Kidney (tissue), 14 donors: Measurements from ENCODE around the gene BRD3OS. TPM values are rescaled to one million over a fixed set of nuclear protein-coding genes. Genes with fewer than 3 reads are reported as not detected.

ENCODE experiments used
- DNase-seq, 5 donors: peaks; one replicate each; pipeline ENCODE4 v3.0.0-alpha.2; 2013 to 2020
- FAIRE-seq: peaks from 2 replicates; lab custom pipeline; 2012; peaks lifted over from hg19 to GRCh38; lab: Jason Lieb, UNC
- H3K27ac ChIP-seq, 2 donors: one replicate each; pipeline ENCODE4 v1.7.0; 2013; ENCODE audit warnings: low read depth in 2 of 2, low read length in 2 of 2, inconsistent platforms in 1 of 2
- H3K27me3 ChIP-seq: one replicate; pipeline ENCODE4 v1.7.1; 2013; ENCODE audit warnings: low read length, inconsistent platforms; ENCODE audit not compliant: control insufficient read depth, insufficient read depth
- H3K36me3 ChIP-seq, 3 donors: one replicate each; pipeline versions ENCODE4 v1.7.0 to v1.7.1; 2013; ENCODE audit warnings: low read length in 3 of 3, control low read depth in 1 of 3, inconsistent platforms in 1 of 3; ENCODE audit not compliant: insufficient read depth in 3 of 3, control insufficient read depth in 2 of 3
- H3K4me1 ChIP-seq, 3 donors: one replicate each; pipeline versions ENCODE4 v1.7.0 to v1.7.1; 2013; ENCODE audit warnings: low read length in 3 of 3, inconsistent platforms in 1 of 3, low read depth in 1 of 3; ENCODE audit not compliant: control insufficient read depth in 2 of 3, insufficient read depth in 2 of 3
- H3K4me3 ChIP-seq, 3 donors: one replicate each; pipeline versions ENCODE4 v1.7.0 to v1.8.1; 2013; ENCODE audit warnings: low read length in 3 of 3, control low read depth in 1 of 3, inconsistent platforms in 1 of 3
- H3K9ac ChIP-seq, 3 donors: one replicate each; pipeline versions ENCODE4 v1.7.0 to v1.7.1; 2013; ENCODE audit warnings: low read length in 3 of 3, control low read depth in 1 of 3, inconsistent platforms in 1 of 3
- H3K9me3 ChIP-seq, 3 donors: one replicate each; pipeline versions ENCODE4 v1.7.0 to v1.7.1; 2013; ENCODE audit warnings: low read length in 3 of 3, control low read depth in 1 of 3, inconsistent platforms in 1 of 3; ENCODE audit not compliant: control insufficient read depth in 2 of 3, insufficient read depth in 1 of 3
- intact Hi-C: fragments of 100-400 bp; cut with DNase I; formaldehyde crosslinking; loops from one replicate; pipeline ENCODE4 v1.11.1; 2022
- polyA plus RNA-seq: library from polyadenylated mRNA; stranded (reverse); fragments of 350-450 nt; fragmentation: Illumina TruSeq; extraction: RNeasy Lipid Tissue Mini Kit (QIAGEN cat#74804); gene quantifications from one replicate; pipeline ENCODE4 v1.2.3, GENCODE V29; 2014; ENCODE audit warnings: low read depth, low replicate concordance; ENCODE audit not compliant: insufficient read depth
- total RNA-seq: library from RNA; stranded (reverse); fragmentation: NEBNext Ultra II Directional; extraction: Animal tissue kit (Norgen Biotek cat#: 25700); gene quantifications from one replicate; pipeline ENCODE4 v1.2.1, GENCODE V29; 2021
- TF ChIP-seq, protein P1 (sequence below): IDR thresholded peaks from 3 replicates; pipeline ENCODE4 v1.5.1; 2012; ENCODE audit warnings: mild to moderate bottlenecking, moderate library complexity, borderline replicate concordance; ENCODE audit not compliant: insufficient read depth; ENCODE audit errors: extremely low read depth
- donor health status: control.
- donor health status: control.
- donor health status: control.
- donor health status: control.
- donor health status: control.
- donor health status: DM: yes; HTN: yes; CAD: no.
- donor health status: Normal renal cell carcinoma (clear cell type).

Gene BRD3OS
- total and polyA plus RNA-seq, 2 donors from 2014 or later = 16.5 to 24.4 TPM

DNA sequence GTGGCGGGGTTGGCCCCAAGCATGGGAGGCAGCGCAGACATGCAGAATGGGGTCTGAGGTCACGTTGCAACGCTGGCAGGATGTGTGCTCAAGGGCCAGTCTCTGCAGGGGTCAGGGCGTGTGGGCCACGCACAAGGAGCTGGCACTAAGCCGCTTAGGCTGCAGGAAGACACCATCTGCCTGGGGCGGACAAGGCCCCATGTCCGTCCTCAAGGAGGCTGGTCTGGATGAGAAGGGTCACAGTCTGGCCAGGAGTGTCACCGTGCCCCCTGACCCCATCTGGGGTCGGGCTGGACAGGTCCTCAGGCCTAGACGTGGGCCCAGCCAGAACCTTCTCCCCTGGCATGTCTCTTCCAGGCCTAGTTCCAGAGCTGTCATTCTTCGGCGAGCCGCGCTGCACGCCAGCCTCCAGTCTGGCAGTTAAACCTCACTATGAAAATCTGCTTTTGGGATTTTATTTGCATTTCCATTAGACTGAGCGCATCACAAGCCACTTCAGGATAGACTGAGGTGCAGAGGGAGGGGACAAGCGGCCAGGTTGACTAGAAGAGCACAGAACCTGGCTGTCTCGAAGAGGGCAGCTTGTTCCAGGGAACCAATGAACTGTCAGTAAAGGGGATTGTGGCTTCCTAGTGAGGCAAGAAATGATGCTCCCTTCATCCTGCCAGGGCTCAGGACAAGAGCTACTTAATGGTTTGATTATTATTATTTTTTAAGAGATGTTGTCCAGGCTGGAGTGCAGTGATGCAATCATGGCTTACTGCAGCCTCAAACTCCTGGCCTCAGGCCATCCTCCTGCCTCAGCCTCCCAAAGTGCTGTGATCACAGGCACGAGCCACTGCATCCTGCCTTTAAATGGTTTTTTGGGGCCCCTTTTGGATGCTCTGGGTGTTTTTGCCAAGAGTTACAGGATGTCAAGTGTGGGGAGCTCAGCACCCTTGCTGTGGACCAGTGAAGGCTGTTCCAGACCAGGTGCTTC lies 4.3 kb downstream of the BRD3OS start:
- TF ChIP-seq, protein P1, sequence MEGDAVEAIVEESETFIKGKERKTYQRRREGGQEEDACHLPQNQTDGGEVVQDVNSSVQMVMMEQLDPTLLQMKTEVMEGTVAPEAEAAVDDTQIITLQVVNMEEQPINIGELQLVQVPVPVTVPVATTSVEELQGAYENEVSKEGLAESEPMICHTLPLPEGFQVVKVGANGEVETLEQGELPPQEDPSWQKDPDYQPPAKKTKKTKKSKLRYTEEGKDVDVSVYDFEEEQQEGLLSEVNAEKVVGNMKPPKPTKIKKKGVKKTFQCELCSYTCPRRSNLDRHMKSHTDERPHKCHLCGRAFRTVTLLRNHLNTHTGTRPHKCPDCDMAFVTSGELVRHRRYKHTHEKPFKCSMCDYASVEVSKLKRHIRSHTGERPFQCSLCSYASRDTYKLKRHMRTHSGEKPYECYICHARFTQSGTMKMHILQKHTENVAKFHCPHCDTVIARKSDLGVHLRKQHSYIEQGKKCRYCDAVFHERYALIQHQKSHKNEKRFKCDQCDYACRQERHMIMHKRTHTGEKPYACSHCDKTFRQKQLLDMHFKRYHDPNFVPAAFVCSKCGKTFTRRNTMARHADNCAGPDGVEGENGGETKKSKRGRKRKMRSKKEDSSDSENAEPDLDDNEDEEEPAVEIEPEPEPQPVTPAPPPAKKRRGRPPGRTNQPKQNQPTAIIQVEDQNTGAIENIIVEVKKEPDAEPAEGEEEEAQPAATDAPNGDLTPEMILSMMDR = no peak
- intact Hi-C loops = no loop called here
- H3K27me3 ChIP-seq = no peaks in the 10 kb centered on the region
- no peak overlapping the region for H3K27ac ChIP-seq
- no peaks in the 10 kb centered on the region for H3K9me3 ChIP-seq
- H3K4me3 ChIP-seq = no peak overlapping the region
- no peak overlapping the region for H3K9ac ChIP-seq
- H3K4me1 ChIP-seq = peaks cover 0 to 4% (median 0%) of the 10 kb centered on the region in 3 donors
- FAIRE-seq = no peak
- peaks cover 3 to 18% (median 11%) of the 10 kb centered on the region in 3 donors for H3K36me3 ChIP-seq
- peak in 1 of 5 donors; percentile 70 for DNase-seq

DNA sequence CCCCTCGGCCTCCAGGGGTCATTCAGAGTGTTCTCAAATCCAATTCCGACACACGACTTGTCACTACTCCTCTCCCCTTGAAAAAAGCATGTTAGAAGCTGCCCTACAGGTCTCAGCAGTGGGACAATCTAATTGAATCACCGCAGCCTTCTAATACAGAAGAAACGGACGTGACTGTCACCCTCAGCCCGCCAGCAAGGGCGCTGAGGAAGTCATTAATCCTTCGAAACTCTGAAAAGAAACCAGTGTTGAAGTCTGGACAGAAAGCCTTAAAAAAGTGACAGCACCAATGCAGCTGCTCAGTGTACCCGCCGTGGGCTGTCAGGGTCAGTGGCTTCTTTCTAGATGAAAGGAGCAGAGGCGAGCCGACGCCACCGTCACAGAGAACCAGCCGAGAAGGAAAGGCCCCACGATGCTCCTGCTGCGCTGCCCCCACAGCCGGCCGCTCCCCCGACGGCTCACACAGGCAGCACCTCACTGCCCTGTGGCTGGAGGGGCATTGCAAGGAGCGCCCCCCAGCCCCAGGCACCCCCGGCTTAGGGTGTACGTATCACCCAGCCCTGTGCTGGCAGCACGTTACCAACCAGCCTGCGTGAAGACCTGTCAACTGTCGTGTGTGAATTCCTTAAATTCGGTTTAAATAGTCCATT lies 5.7 kb downstream of the BRD3OS start:
- no peak overlapping the region for H3K27ac ChIP-seq
- no peak overlapping the region for H3K9ac ChIP-seq
- no peaks in the 10 kb centered on the region for H3K27me3 ChIP-seq
- H3K4me3 ChIP-seq = no peak overlapping the region
- no peak for FAIRE-seq
- peaks cover 0 to 4% (median 0%) of the 10 kb centered on the region in 3 donors for H3K4me1 ChIP-seq
- no peaks in the 10 kb centered on the region for H3K9me3 ChIP-seq
- intact Hi-C loops = no loop called here
- DNase-seq = peak in 3 of 5 donors; percentile 33 to 72 (median 43)
- TF ChIP-seq, protein P1 = no peak
- peaks cover 3 to 25% (median 20%) of the 10 kb centered on the region in 3 donors for H3K36me3 ChIP-seq

DNA sequence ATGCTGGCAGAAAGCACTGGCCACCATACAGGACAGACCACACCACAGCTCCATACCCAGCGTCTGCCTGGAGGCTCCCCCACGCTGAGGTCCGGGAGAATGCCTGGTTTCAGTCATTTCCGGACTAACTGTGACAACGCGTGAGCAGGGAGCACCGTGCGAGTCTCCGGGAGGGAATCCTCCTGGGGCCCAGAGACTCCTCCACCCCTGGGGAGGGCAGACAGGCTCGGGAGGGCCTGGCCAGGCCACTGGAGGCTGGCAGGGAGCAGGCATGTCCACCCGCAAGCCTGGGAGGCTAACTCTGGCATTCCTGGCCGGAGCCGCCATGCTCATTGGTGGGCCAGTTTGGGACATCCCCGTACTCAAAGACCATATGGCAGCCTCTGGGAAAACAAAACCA lies 6.5 kb downstream of the BRD3OS start:
- no peak overlapping the region for H3K4me3 ChIP-seq
- H3K9ac ChIP-seq = no peak overlapping the region
- H3K4me1 ChIP-seq = no peaks in the 10 kb centered on the region
- no peaks in the 10 kb centered on the region for H3K9me3 ChIP-seq
- no peaks in the 10 kb centered on the region for H3K27me3 ChIP-seq
- intact Hi-C loops = no loop called here
- TF ChIP-seq, protein P1 = no peak
- FAIRE-seq (no peak), DNase-seq (peak in 1 of 5 donors; percentile 73)
- peaks cover 3 to 30% (median 20%) of the 10 kb centered on the region in 3 donors for H3K36me3 ChIP-seq
- no peak overlapping the region for H3K27ac ChIP-seq
